NCI-H2196 treated with DMSO at 0.1 percent for 48 hours (cell line): ENCODE data around the gene GPATCH2L.

Experiments used
- DNase-seq: peaks from one replicate; lab custom pipeline; 2025; ENCODE audit not compliant: unreplicated experiment; lab: John Stamatoyannopoulos, UW

The GPATCH2L gene

DNA sequence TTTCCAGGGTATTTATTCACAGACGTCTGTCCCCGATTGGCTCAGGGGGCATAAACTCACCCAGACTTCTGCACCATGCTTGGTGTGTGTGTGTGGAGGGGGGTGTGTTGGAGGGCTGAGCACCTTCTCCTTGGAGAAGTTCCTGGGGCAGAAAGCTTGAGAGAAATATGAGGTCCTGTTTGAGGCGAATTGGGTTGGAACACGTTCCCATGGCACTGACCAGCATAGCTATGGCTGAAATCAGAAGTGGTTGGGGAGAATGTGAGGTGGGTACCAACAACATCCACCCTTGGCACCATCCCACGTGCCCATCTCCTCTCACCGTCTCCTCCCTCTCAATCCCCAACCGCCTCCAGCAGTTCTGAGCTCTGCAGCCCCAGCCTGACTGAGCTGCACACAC is 16.0 kb upstream of the GPATCH2L start:
- no peak for DNase-seq

DNA sequence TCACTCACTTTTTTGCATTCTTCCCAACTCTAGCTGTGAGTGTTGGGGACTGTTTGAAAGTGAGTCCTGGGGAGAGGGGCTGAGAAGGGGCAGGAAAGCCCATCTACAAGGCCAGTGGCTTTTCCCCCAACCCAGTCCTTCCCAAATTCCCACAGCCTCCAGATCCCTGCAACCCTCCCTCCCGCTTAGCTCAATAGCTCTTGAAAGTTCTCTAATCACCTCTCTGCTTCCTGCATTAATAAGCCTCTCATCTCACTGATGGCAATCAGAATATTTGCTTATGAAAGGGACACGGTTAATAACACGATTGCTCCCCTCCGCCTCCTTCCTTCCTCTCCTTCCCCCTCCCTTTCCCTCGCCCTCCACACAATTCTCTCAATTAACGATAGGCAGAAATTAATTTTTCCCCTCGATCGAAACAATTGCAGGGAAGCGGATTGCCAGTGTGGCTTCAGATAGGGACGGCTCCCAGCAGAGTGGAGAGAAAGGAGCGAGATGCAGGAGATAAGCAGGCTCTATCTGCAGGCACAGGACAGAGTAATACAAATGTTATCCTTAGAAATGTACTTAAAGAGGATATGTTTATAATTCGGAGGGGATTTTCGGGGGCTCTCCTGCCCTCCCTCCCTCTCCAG is 15.1 kb upstream of the GPATCH2L start:
- no peak for DNase-seq

DNA sequence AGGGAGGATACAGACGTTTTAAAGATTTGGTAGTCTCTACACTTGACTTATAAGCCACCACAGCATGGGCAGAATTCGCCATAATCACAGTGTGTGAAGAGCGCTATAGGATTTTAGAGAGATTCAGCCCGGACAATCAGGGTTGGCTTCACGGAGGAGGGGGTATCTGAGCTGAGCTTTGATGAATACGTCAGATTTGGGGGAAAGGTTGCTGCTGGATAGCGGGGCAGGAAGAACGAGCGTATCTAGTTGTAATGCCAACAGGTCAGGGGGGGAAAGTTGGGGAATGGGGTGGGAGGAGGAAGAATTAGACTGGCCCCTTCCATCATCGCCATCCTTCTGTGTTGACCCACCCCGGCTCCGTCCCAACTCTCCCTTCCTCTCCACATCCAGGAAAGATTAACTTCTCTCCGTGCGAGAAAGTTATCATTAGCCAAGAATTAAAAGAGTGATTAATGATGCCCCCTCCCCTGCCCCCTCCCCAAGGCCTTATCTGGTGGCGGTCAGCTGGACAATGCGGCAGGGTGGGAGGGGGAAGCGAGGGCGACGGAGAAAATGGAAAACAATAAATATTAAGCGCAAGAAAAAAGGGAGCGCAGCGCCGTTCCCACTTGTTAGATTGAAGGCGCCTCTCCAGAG is 13.5 kb upstream of the GPATCH2L start:
- DNase-seq, result no peak

DNA sequence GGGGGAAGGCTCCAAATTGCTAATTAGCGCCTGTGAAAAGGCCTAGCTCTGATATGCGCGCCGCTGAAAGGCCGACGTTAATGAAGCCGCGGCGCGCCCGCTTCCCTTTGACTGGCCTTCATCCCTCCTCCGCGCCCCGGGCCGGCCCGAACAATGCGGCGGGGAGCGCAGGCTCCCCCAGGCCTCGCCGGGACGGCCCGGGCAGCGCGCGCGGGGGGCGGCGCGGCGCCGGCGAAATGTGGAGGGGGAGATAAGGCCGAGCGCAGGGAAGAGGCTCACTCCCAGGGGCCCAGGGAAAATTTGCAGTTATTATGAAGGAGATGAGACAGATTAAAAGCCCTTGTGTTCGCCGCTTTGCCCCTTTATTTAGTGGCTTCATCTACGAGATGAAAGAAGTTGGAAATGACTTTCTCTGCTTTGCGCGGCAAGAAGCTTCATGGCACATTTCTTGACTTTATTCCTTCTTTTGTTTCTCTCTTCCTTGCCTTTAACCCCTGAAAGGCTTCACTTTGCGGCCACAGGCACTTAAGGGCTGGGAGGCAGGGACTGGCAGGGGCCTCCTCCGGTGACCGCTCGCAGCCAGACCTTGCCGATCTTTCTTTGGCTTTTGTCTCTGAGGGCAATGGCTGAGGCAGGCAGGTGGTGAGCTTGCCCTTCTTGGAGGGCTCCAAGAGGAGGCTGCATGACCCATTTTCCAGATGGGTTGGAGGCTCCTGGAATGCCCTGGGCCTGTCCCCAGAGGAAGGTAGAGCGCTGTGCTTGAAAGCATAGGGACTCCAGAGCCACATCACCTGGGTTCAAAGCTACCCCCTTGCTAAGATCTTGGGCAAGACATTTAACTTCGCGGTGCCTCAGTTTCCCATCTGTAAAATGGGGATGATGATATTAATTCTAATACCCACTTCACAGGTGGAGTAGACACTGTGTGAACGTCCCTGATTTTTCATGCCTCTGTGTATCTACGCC is 12.7 kb upstream of the GPATCH2L start:
- no peak for DNase-seq

DNA sequence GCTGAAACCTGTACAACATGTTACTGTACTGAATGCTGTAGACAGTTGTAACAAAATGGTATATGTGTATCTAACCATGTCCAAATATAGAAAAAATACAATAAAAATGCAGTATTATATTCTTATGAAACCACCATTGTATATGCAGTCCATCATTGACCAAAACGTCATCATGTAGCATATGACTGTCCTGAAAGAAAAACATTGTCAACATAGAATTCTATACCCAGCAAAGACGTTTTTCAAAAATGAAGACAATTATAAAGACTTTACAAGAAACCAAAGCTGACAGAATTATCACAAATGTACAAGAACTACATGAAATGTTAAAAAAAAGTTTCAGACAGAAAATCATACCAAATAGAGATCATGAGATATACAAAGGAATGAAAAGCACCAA is 8.1 kb upstream of the GPATCH2L start:
- DNase-seq, result no peak

DNA sequence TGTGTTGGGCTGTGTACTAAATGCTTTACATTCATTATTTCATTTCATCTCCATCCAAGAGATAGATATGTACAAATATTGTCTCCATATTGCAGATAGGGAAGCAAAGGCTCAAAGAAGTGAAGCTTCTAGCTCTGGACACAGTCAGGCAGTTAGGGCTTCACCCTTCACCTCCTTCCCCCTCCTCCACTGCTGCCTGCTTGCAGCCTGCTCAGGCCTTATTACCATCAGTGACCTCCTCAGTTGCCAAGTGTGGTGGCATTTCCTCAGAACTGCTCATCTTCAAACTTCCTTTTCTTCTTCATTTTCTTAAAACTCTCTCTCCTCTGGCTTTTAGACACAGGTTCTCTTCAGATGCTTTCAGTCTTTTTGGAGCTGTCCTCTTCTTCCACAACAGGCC is 4.7 kb upstream of the GPATCH2L start:
- no peak for DNase-seq

DNA sequence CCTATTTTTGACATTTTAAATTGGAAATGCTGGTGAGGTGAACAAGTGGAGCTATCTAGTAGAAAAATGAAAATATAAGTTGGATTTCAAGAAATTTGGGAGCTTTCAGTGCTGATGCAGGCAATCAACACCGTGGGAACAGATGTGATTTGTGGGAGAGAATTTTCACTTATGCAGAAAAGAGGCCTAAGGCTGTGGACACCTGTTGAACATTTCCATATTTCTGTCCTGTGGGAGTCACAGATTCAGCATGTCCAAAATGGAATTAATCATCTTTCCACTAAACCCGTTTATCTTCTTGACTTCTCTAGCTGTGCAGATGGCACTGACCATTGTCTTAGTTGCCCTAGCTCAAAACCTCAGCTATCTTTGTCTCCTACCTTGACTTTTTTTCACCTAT is 2.5 kb upstream of the GPATCH2L start:
- no peak for DNase-seq

DNA sequence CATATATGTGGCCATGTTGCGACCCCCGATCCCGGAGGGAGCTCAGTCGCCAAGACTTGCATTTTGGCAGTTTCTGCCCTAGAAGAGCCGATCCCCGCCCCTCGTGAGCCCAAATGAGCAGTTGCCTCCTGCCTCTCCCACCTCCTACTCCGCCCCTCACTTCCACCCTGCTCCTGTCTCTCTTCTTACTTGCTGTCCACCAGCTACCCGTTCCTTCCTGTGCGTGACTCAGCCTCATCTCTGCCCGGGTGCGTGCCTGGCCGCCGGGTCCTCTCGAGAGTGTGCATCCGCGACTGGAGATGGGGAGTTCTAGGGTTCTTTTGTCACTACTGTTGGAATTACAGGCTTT is 585 bp downstream of the GPATCH2L start:
- DNase-seq, result peak; percentile 15

DNA sequence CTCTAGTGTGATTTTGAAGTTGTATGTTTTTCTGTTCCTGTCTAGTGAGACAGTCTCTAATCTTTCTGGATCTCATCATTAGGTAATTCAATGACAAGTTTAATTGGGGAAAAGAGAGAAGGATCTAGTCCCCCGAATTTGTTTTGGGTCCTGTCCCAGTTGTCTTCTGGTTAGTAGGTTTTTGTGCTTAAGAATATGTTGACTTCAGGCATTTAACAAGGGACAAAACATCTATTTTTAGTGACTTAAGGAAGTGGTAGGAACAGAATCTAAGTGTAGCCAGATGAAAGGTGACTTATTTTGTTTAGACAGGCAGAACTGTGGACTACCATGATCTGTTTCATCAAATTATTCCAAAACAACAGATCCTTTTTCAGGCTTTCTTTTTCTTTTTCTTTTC is 2.2 kb downstream of the GPATCH2L start:
- no peak for DNase-seq

DNA sequence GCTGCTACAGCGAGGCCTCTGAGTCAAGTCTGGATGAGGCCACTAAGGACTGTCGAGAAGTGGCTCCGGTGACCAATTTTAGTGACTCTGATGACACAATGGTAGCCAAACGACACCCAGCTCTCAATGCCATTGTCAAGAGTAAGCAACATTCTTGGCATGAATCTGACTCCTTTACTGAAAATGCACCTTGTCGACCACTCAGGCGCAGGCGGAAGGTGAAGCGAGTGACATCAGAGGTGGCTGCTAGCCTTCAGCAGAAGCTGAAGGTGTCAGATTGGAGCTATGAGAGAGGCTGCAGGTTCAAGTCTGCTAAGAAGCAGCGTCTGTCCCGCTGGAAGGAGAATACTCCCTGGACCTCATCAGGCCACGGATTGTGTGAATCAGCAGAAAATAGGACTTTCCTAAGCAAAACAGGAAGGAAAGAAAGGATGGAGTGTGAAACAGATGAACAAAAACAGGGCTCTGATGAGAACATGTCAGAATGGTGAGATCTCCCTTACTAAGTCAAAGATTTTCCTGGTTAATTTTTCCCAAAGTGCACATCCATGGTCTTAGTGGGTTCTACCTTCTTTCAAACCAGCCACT is 2.9 kb downstream of the GPATCH2L start:
- DNase-seq, result no peak

DNA sequence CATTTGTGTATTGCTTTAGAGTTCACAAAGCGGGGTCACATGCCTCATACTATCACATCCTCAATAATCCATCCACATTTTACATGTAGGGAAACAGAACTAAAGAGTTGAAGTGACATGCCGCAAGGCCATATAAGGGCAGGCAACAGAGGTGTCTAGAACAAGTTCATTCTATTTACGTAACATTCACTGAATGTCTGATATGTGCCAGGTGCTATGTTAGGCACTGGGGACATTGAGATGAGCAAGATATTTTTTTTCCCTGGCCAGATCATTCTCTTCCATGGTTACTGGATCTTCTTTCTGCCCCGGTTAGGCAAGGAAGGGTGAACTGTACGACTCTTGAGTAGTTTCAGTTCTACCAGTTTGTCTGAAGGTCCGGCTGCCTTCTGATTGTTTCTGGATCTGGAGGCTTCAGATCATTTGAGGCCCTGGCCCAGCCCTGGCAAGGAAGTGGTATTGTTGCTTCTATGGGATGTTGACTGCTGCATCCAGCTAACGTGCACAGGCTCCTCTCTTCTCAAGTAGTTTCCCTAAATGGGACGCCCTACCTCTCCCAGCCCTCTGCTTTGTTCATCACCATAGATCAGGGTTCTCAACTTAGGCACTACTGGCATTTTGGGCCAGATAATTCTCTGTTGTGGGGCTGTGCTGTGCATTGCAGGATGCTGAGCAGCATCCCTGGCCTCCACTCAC is 12.1 kb downstream of the GPATCH2L start:
- no peak for DNase-seq

DNA sequence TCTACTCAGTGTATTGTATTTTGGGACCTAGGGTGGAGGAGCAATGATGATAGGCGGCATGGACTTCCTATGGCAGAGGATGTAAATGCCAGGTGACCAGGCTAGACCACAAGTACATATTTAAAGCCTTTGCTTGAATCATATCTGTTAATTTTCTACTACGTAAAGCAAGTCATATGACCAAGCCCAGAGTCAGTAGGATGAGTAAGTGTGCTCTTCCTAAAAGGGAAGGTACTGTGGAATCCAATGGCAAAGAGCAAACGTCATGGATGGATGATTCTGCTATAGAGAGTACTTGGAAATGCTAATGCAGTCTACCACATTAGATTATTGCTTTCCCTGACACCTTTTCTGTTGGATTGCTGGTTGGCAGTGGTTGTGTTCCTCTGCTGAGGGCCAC is 16.8 kb downstream of the GPATCH2L start:
- DNase-seq, result no peak

DNA sequence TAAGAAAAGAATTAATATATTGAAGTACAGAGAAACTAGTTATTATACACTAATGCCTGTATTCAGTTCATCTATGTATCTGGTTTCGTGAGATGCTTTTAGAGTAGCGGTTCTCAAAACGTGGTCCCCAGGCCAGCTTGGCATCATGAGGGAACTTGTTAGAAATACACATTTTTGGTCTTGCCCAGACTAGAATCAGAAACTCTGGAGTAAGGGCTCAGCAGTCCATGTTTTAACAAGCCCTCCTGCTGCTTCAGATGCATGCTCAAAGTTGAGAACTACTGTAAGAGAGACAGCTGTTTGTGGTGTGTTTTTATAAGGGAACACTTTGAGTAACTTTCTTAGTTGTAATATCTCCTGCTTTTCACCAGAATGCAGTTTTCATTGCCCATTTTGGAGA is 18.1 kb downstream of the GPATCH2L start:
- DNase-seq, result no peak

DNA sequence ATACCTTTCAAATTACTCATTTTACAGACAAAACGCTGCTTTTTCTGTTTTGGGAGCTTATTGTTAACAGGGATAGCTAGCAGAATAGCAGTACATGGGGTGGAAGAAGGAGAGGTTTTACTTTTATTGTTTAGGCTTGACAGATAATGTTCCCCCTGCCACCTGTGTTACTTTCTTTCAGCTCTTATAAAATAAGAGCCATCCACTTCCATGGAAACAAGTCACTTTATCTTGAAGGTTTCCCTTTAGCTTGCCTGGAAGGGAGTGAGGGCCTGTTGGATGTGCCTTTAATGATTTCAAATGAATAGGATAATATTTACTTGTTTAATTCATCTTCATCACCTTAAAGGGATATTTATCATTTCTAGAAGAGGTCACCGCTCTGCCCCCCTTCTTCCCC is 23.3 kb downstream of the GPATCH2L start:
- DNase-seq, result no peak

DNA sequence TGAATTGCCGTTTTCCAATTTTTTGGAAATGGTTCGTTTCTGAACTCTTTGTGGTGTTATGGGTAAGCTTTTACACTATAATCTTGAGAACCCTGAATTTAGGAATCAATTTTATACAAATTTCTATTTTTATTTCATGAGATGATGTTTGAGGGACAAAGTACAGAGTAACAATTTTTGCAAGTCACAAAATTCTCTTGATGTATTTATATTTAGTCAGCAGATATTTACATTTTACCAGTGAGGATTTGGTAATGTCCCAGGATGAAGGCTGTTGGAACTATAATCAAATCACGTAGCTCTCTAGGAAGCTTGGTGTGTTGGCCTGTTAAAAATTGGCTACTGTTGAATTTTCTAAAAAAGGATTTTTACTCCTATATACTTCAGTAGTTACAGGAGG is 24.2 kb downstream of the GPATCH2L start:
- no peak for DNase-seq

DNA sequence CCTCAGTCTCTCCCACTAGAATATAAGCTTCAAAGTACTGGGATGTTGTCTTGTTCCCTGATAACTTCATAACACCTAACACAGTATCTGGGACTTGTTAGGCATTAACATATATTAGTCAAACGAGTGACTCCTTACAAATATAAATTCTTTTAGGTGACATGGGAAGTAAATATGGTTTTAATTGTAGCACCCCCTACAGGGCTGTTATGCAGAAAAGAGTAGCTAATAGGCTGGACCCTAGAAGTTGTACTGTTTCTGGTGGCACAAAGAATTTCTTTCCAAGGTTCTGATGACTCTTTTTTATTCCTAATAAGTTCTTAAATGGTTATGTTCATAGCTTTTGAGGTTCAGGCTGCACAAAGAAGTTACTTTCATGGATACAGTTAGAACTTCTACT is 29.8 kb downstream of the GPATCH2L start:
- no peak for DNase-seq

DNA sequence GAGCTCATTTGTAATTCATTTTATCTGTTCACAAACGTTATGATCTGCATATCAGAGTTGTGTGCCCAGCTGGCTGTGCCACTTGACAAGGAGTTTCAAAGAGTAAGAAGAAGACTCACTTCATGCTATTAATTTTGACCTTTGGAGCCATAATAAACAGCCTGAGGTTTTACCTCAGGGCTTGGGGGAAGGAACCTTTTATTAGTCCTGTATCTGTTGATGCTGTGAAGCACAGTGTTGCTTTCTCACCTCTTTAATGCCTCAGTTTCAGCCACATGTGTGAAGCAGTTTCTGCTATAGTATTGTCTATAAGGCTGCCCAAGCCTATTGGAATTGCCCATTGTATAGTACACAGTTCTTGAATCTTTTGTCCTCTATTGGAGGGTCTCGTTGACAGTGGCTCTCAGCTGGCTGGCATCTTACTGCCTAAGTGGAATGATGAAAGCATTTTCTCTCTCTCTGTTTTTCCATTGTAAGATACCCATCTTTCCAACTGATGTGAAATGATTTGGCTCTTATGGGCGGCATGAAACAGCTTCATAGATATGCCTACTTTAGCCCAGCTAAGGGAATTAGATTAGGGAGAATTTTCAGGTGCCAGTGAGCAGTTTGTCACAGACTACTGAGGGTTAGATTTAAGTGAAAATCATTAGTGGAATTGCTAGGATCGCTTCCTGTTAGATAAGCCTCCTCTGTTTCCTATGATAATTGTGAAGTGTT is 34.7 kb downstream of the GPATCH2L start:
- peak; percentile 8 for DNase-seq

DNA sequence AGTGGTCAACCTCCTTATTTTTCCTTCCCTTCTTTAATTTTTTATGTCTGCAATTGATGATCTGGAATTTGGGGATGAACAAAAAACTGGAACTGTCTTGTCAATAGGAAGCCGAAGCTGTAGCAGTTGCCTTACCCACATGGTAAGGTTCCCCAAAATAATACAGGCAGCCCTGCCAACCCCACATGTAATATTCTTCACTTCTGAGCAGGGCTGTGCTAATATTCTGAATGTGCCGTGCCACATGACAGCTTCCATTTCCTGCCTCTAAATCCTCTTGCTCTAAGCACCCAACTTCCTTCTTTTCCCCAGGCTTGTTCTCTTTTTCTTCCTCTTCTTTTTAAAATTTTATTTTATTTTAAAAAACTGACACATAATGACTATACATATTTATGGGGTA is 39.6 kb downstream of the GPATCH2L start:
- no peak for DNase-seq

DNA sequence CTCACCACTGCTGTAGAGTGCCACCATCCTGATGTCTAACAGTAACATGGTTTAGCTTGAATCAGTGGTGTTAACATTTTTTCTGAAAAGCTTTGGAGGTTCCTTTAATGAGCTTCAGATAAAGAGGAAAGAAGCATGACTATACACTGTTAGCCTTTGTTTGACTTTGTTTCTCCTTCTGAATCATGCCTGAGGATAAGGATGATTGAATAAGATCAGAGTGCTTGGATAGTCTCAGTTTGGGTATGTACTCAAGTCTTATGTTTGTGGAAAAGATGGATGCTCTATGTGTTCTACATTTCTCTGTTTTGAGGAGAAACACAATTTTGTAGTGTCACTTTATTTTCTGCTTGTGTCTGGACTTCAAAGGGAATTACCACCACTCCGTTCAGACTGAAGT is 42.0 kb downstream of the GPATCH2L start:
- no peak for DNase-seq

DNA sequence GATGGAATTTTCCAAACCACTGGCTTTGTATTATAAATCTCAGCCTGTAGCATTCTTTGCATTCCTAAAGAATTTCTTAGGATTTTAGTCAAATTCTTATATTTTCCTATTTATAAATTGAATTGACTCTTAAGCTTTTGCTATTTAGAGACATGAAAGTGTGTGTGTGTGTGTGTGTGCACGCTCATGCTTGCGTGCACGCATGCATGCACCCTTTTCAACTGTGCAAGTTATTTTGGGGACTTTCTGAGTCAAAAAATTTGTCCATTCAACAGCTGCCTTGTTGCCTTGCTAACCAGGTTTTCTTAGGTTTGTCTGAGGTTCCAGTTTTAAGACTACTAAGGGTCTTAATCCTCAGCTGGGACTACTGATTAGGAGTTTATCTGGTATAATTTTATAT is 42.6 kb downstream of the GPATCH2L start:
- no peak for DNase-seq

DNA sequence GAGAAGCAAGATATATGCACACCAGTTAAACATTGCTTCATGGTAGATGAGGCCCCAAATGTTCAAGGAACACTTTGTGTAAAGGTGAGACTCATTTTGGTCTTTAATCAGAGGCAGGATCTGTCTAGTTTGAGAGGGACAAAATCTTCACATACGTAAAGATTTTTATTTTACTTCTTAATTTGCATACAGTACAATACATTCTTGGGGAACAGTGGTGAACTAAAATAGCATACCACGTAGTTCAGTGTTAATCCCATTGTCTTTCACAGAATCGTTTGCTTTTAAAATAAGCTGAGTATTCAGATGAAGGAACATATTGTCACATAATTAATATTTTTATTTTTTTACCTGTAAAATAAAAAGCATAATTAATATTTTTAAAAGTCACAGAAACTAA is 43.3 kb downstream of the GPATCH2L start:
- no peak for DNase-seq
